Kidney capillary endothelial cell (primary cell): ENCODE data around the gene HIBADH.
A peak's percentile ranks its signal among the peaks of the same experiment; 100 is the strongest.
"Not testable (repeated sequence)": the region's sequence is repeated elsewhere in the genome, so short reads cannot be mapped to it uniquely, and the experiment has no call there.

Experiments used
- DNase-seq: peaks from one replicate; pipeline ENCODE4 v3.0.0-alpha.2; 2018; ENCODE audit warnings: low spot score

HIBADH gene

GRCh38 chr7:27678617-27679260 lies 16.1 kb upstream of the HIBADH start:
- DNase-seq, result peak; percentile 59

- DNase-seq, result peak; percentile 87
Measured at GRCh38 chr7:27677912-27678612, 15.4 kb upstream of the HIBADH start.

- not testable (repeated sequence) for DNase-seq
Measured at GRCh38 chr7:27674126-27674525, 11.4 kb upstream of the HIBADH start.

- no peak for DNase-seq
Measured at GRCh38 chr7:27671675-27672074, 9.0 kb upstream of the HIBADH start.

GRCh38 chr7:27670676-27671075 lies 8.0 kb upstream of the HIBADH start:
- DNase-seq, result no peak

- DNase-seq, result no peak
Measured at GRCh38 chr7:27670177-27670576, 7.5 kb upstream of the HIBADH start.

- no peak for DNase-seq
Measured at GRCh38 chr7:27665531-27665930, 2.8 kb upstream of the HIBADH start.

- DNase-seq, result no peak
Measured at GRCh38 chr7:27663989-27664331, 1.3 kb upstream of the HIBADH start.

- DNase-seq, result no peak
Measured at GRCh38 chr7:27661811-27662489, 733 bp downstream of the HIBADH start.

- no peak for DNase-seq
Measured at GRCh38 chr7:27656724-27657123, 6.0 kb downstream of the HIBADH start.

GRCh38 chr7:27655184-27655583 lies 7.5 kb downstream of the HIBADH start:
- no peak for DNase-seq

- DNase-seq, result no peak
Measured at GRCh38 chr7:27652518-27652917, 10.2 kb downstream of the HIBADH start.

GRCh38 chr7:27651702-27652101 lies 11.0 kb downstream of the HIBADH start:
- DNase-seq, result no peak

- no peak for DNase-seq
Measured at GRCh38 chr7:27650283-27650682, 12.4 kb downstream of the HIBADH start.

GRCh38 chr7:27647489-27647888 lies 15.2 kb downstream of the HIBADH start:
- DNase-seq, result no peak

- no peak for DNase-seq
Measured at GRCh38 chr7:27647046-27647445, 15.6 kb downstream of the HIBADH start.

GRCh38 chr7:27642271-27642670 lies 20.4 kb downstream of the HIBADH start:
- no peak for DNase-seq

GRCh38 chr7:27641581-27642230 lies 21.0 kb downstream of the HIBADH start:
- DNase-seq, result no peak

- DNase-seq, result peak; percentile 72
Measured at GRCh38 chr7:27640884-27641574, 21.7 kb downstream of the HIBADH start.

- no peak for DNase-seq
Measured at GRCh38 chr7:27639851-27640250, 22.8 kb downstream of the HIBADH start.

- not testable (repeated sequence) for DNase-seq
Measured at GRCh38 chr7:27639048-27639447, 23.6 kb downstream of the HIBADH start.

- no peak for DNase-seq
Measured at GRCh38 chr7:27636326-27637006, 26.2 kb downstream of the HIBADH start.
